HepG2 (cell line): ENCODE results near the gene PIGZ. TPM values are rescaled to one million over a fixed set of nuclear protein-coding genes. Genes with fewer than 3 reads are reported as not detected.

Experiments used
- ATAC-seq: fragments of 200-7000 bp; cut with Tn5 transposase; 3 replicates; pipeline ENCODE4 v1.9.1; 2020; ENCODE audit warnings: mild to moderate bottlenecking, moderate library complexity
- BruUV-seq: library from RNA; stranded (reverse); fragments of 400-500 nt; replicated peaks from 2 replicates; lab custom pipeline; 2021; lab: Mats Ljungman, UMichigan
- CTCF ChIA-PET: fragments of 300-600 bp; formaldehyde crosslinking; extraction: SDS; loops from one replicate; lab custom pipeline; 2021; ENCODE audit warnings: low total read pairs, inconsistent platforms, low intra/inter-chr PET ratio; lab: Yijun Ruan, JAX
- POLR2A ChIA-PET: fragments of 350-600 bp; sonication (Branson Sonifier 250); formaldehyde crosslinking; loops from one replicate; lab custom pipeline; 2020; ENCODE audit warnings: antibody characterized with exemption, inconsistent platforms; lab: Yijun Ruan, JAX
- DNase-seq: peaks from one replicate; pipeline ENCODE4 v3.0.0-alpha.2; 2015; ENCODE audit warnings: low spot score
- FAIRE-seq: peaks from 3 replicates; lab custom pipeline; 2011; peaks lifted over from hg19 to GRCh38; lab: Jason Lieb, UNC
- H2AFZ ChIP-seq: one replicate; pipeline ENCODE4 v1.6.1; 2011; ENCODE audit warnings: low read length, inconsistent platforms
- H3K27ac ChIP-seq: fragments of 300-600 bp; 3 replicates; pipeline ENCODE4 v1.8.0; 2011; ENCODE audit warnings: mixed run types, mild to moderate bottlenecking, mixed read lengths, low read length, inconsistent platforms; ENCODE audit not compliant: insufficient read depth; ENCODE audit errors: extremely low read length
- H3K27me3 ChIP-seq, 2 experiments: fragments of 200-600 bp in 1 of 2; 2 replicates in 1 of 2; 3 replicates in 1 of 2; pipeline versions ENCODE4 v1.6.0 to v1.8.0; 2011; ENCODE audit warnings: low read length in 2 of 2, mild to moderate bottlenecking in 2 of 2, moderate library complexity in 2 of 2, inconsistent platforms in 1 of 2; ENCODE audit not compliant: insufficient read depth in 2 of 2, control insufficient read depth in 1 of 2
- H3K36me3 ChIP-seq, 2 experiments: fragments of 200-600 bp in 1 of 2; replicated peaks in 1 of 2; 2 replicates in 1 of 2; 3 replicates in 1 of 2; pipeline versions ENCODE4 v1.5.1 to v1.8.0; 2011; ENCODE audit warnings: low read length in 2 of 2, inconsistent platforms in 1 of 2; ENCODE audit not compliant: insufficient read depth in 2 of 2, control insufficient read depth in 1 of 2
- H3K4me1 ChIP-seq: 2 replicates; pipeline ENCODE4 v1.5.1; 2012; ENCODE audit warnings: low read length, inconsistent platforms; ENCODE audit not compliant: insufficient read depth
- H3K4me2 ChIP-seq: 2 replicates; pipeline ENCODE4 v1.6.0; 2011; ENCODE audit warnings: low read depth, low read length, inconsistent platforms
- H3K4me3 ChIP-seq, 3 experiments: fragments of 200-600 bp in 1 of 3; sonication (generic), shearing (Covaris generic) in 1 of 3; replicated peaks in 1 of 3; 2 replicates each; pipeline ENCODE4 v1.5.1; 2011 to 2016; ENCODE audit warnings: low read length in 3 of 3, inconsistent platforms in 2 of 3, low read depth in 2 of 3, mild to moderate bottlenecking in 2 of 3, control low read depth in 1 of 3, mixed read lengths in 1 of 3; ENCODE audit not compliant: insufficient read depth in 1 of 3
- H3K79me2 ChIP-seq: one replicate; pipeline ENCODE4 v1.6.1; 2011; ENCODE audit warnings: low read length, inconsistent platforms; ENCODE audit not compliant: insufficient read depth
- H3K9ac ChIP-seq: 2 replicates; pipeline ENCODE4 v1.6.0; 2011; ENCODE audit warnings: mild to moderate bottlenecking, low read depth, low read length, inconsistent platforms; ENCODE audit not compliant: insufficient read depth
- H3K9me3 ChIP-seq: 2 replicates; pipeline ENCODE4 v1.5.1; 2012; ENCODE audit warnings: mild to moderate bottlenecking, low read length
- H4K20me1 ChIP-seq: 2 replicates; pipeline ENCODE4 v1.6.0; 2011; ENCODE audit warnings: inconsistent platforms, mild to moderate bottlenecking, low read length, moderate library complexity; ENCODE audit not compliant: insufficient read depth
- HHEX ChIP-seq: IDR thresholded peaks from 2 replicates; pipeline ENCODE4 v1.6.1; 2016; ENCODE audit warnings: control low read depth
- HNF4G ChIP-seq, 2 experiments: sonication (generic) in 1 of 2; formaldehyde crosslinking in 1 of 2; IDR thresholded peaks; 2 replicates each; pipeline versions ENCODE4 v1.4.0 to v1.6.1; 2011 to 2020; ENCODE audit warnings: borderline replicate concordance in 2 of 2, low read depth in 2 of 2, mild to moderate bottlenecking in 2 of 2, low read length in 1 of 2, missing genetic modification reagents in 1 of 2, moderate library complexity in 1 of 2
- KMT2A ChIP-seq: sonication (generic); formaldehyde crosslinking; IDR thresholded peaks from 2 replicates; pipeline ENCODE4 v1.4.0; 2020; ENCODE audit warnings: missing genetic modification reagents
- MAZ ChIP-seq, 2 experiments: sonication (generic) in 1 of 2; formaldehyde crosslinking in 1 of 2; IDR thresholded peaks; 2 replicates each; pipeline versions ENCODE4 v1.5.0 to v1.6.1; 2012 to 2020; ENCODE audit warnings: low read depth in 2 of 2, mild to moderate bottlenecking in 2 of 2, borderline replicate concordance in 1 of 2, improper control_type of control experiment in 1 of 2, low read length in 1 of 2, missing genetic modification reagents in 1 of 2, moderate library complexity in 1 of 2
- MYNN ChIP-seq: sonication (generic); formaldehyde crosslinking; IDR thresholded peaks from 2 replicates; pipeline ENCODE4 v1.4.0; 2020; ENCODE audit warnings: mild to moderate bottlenecking, low read depth, missing genetic modification reagents
- SIX4 ChIP-seq: sonication (generic); formaldehyde crosslinking; IDR thresholded peaks from 2 replicates; pipeline ENCODE4 v1.4.0; 2020; ENCODE audit warnings: missing genetic modification reagents
- XBP1 ChIP-seq: sonication (generic); formaldehyde crosslinking; IDR thresholded peaks from 2 replicates; pipeline ENCODE4 v1.5.0; 2020; ENCODE audit warnings: missing genetic modification reagents
- ZNF557 ChIP-seq: sonication (generic); formaldehyde crosslinking; IDR thresholded peaks from 2 replicates; pipeline ENCODE4 v1.4.0; 2020; ENCODE audit warnings: missing genetic modification reagents
- WGBS: methylation state at CpG from one replicate; pipeline ENCODE4 v1.1.6; 2017; ENCODE audit warnings: low lambda C conversion rate; 5-methylcytosine and 5-hydroxymethylcytosine counted together
- in situ Hi-C: cut with HindIII; loops from 2 replicates; pipeline ENCODE4 v1.10.0; 2017; ENCODE audit warnings: low pct_unique_long_range_greater_than_20kb; ENCODE audit not compliant: extremely low pct_ligation_motif_present
- intact Hi-C: fragments of 100-400 bp; cut with micrococcal nuclease; formaldehyde crosslinking; loops from one replicate; pipeline ENCODE4 v1.10.0; 2022; ENCODE audit not compliant: unreplicated experiment
- polyA plus RNA-seq, 8 experiments: library from polyadenylated mRNA; depleted of rRNA in 3 of 8; stranded (reverse) in 7 of 8; unstranded in 1 of 8; fragments of >200 nt; fragmentation: Illumina TruSeq in 4 of 8; extraction: Trizol in 4 of 8; gene quantifications; 2 replicates each; pipeline versions ENCODE4 v1.2.1 to v1.2.3, GENCODE V29; 2011 to 2016; ENCODE audit warnings: low read depth in 4 of 8, missing spikeins in 1 of 8, mixed read lengths in 1 of 8; ENCODE audit not compliant: insufficient read depth in 1 of 8
- total RNA-seq, 5 experiments: library from RNA; depleted of rRNA; stranded (reverse); fragments of >200 nt; fragmentation: Illumina TruSeq; extraction: Trizol; gene quantifications; 2 replicates each; pipeline ENCODE4 v1.2.3, GENCODE V29; 2016; ENCODE audit warnings: low read depth in 1 of 5
- TF ChIP-seq, protein P1 (sequence below): sonication (generic); formaldehyde crosslinking; IDR thresholded peaks from 2 replicates; pipeline ENCODE4 v1.5.1; 2020; ENCODE audit warnings: mild to moderate bottlenecking, missing genetic modification reagents, moderate library complexity
- TF ChIP-seq, protein P2 (sequence below): sonication (generic); formaldehyde crosslinking; IDR thresholded peaks from 2 replicates; pipeline ENCODE4 v1.5.0; 2020; ENCODE audit warnings: missing genetic modification reagents, mild to moderate bottlenecking, borderline replicate concordance

PIGZ gene
- total and polyA plus RNA-seq, 2 of the 13 experiments (the other 11 are each of a cell fraction or from before 2014, with no cell fraction given), result 4.7 to 60.5 TPM

DNA sequence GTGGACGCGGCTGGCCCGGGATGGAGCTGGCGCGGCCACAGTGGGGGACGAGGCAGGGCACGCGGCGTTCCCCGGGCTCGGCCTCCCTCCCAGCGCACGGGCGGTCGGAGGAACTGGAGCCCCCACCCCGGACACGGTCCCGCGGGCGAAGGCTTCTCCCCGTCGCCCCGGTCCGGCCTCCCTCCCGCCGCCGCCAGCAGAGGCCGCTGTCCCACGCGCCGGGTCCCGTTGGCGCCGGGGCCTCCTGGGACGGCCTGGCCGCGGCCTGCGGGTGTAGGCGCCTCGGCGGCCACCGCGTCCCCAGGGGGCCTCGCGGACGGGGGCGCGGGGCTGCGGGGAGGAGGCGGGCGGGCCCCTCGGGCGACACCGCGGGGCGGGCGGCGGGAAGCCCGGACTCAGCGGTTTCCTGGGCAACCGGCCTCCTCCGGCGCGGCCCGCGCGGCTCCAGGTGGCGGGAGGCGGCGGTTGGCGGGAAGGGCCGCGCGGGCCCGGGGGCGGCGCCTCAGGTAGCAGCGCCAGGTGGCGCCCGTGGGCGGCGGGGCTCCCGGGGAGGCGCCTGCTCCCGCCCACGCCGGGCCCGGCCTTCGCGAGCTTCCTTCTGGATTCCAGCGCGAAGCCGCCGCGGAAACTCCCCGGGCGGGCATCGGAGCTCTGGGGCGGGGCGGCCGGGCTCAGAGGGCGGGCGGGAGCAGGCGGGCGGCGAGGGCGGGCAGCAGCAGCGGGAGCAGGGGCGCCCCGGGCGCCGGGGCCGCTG, 34.2 kb upstream of the PIGZ start (continued):
- TF ChIP-seq, protein P1, sequence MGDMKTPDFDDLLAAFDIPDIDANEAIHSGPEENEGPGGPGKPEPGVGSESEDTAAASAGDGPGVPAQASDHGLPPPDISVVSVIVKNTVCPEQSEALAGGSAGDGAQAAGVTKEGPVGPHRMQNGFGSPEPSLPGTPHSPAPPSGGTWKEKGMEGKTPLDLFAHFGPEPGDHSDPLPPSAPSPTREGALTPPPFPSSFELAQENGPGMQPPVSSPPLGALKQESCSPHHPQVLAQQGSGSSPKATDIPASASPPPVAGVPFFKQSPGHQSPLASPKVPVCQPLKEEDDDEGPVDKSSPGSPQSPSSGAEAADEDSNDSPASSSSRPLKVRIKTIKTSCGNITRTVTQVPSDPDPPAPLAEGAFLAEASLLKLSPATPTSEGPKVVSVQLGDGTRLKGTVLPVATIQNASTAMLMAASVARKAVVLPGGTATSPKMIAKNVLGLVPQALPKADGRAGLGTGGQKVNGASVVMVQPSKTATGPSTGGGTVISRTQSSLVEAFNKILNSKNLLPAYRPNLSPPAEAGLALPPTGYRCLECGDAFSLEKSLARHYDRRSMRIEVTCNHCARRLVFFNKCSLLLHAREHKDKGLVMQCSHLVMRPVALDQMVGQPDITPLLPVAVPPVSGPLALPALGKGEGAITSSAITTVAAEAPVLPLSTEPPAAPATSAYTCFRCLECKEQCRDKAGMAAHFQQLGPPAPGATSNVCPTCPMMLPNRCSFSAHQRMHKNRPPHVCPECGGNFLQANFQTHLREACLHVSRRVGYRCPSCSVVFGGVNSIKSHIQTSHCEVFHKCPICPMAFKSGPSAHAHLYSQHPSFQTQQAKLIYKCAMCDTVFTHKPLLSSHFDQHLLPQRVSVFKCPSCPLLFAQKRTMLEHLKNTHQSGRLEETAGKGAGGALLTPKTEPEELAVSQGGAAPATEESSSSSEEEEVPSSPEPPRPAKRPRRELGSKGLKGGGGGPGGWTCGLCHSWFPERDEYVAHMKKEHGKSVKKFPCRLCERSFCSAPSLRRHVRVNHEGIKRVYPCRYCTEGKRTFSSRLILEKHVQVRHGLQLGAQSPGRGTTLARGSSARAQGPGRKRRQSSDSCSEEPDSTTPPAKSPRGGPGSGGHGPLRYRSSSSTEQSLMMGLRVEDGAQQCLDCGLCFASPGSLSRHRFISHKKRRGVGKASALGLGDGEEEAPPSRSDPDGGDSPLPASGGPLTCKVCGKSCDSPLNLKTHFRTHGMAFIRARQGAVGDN (CRISPR knock-in tag), result peak; percentile 47
- no peak for TF ChIP-seq MAZ (IDR thresholded peaks at IDR 0.05; ENCODE audit: borderline replicate concordance, low read depth, low read length)
- peak; percentile 31; the same call in 1 of the 2 replicates for TF ChIP-seq MAZ (CRISPR knock-in tag; IDR thresholded peaks at IDR 0.05; ENCODE audit: low read depth)
- 0 out of 2 replicates have a peak, but pooled peaks have one; percentile 35 for TF ChIP-seq KMT2A

GRCh38 chr3:197001972-197002700, 33.5 kb upstream of the PIGZ start:
- Histone ChIP-seq H3K27me3 (no peaks in the 10 kb centered on the region), H3K36me3 (no peaks in the 10 kb centered on the region), H3K4me1 (peaks cover 33% of the 10 kb centered on the region), H3K9me3 (no peaks in the 10 kb centered on the region), H3K9ac (no peak overlapping the region), H3K4me2 (no peak overlapping the region), H4K20me1 (no peaks in the 10 kb centered on the region), H3K79me2 (no peaks in the 10 kb centered on the region), H3K4me3 (no peak overlapping the region), H3K27ac (no peak overlapping the region), H2AFZ (no peak overlapping the region)
- in situ Hi-C loops (no loop called here), intact Hi-C loops (no loop called here)
- ChIA-PET POLR2A (no interaction called here), CTCF (interaction anchor here (1.5 kb wide), 1 partner anchor 28 kb away, joined by 5 read pairs; the partner anchor contains the start of gene MELTF)
- TF ChIP-seq HHEX, result no peak
- TF ChIP-seq MYNN (CRISPR knock-in tag), result no peak
- TF ChIP-seq, protein P2, sequence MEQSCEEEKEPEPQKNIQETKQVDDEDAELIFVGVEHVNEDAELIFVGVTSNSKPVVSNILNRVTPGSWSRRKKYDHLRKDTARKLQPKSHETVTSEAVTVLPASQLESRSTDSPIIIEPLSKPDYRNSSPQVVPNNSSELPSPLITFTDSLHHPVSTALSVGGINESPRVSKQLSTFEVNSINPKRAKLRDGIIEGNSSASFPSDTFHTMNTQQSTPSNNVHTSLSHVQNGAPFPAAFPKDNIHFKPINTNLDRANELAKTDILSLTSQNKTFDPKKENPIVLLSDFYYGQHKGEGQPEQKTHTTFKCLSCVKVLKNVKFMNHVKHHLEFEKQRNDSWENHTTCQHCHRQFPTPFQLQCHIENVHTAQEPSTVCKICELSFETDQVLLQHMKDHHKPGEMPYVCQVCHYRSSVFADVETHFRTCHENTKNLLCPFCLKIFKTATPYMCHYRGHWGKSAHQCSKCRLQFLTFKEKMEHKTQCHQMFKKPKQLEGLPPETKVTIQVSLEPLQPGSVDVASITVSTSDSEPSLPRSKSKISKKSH (CRISPR knock-in tag), result no peak
- TF ChIP-seq XBP1 (CRISPR knock-in tag), result no peak
- no peak for TF ChIP-seq SIX4
- no peak for TF ChIP-seq ZNF557 (CRISPR knock-in tag)
- TF ChIP-seq HNF4G (IDR thresholded peaks at IDR 0.05; ENCODE audit: borderline replicate concordance, low read depth, low read length), result no peak
- TF ChIP-seq HNF4G (CRISPR knock-in tag; IDR thresholded peaks at IDR 0.05; ENCODE audit: borderline replicate concordance, low read depth), result no peak
- DNase-seq (no peak), ATAC-seq (no peak), FAIRE-seq (no peak)
- no TSS peak for BruUV-seq
- WGBS, result 95% methylated on average over 41 of the region's 55 CpGs
